GM12872 (cell line): Measurements from ENCODE around the gene ANKRD62.

Experiments used
- CTCF ChIP-seq: IDR thresholded peaks from 3 replicates; pipeline ENCODE4 v1.5.1; 2011; ENCODE audit warnings: low read depth, mild to moderate bottlenecking, low read length, moderate library complexity; ENCODE audit not compliant: insufficient read depth

The ANKRD62 gene

GRCh38 chr18:12165038-12165768, 71.6 kb downstream of the ANKRD62 start:
- no peak for TF ChIP-seq CTCF
